ENCODE results near the gene CDC5L.

DNA sequence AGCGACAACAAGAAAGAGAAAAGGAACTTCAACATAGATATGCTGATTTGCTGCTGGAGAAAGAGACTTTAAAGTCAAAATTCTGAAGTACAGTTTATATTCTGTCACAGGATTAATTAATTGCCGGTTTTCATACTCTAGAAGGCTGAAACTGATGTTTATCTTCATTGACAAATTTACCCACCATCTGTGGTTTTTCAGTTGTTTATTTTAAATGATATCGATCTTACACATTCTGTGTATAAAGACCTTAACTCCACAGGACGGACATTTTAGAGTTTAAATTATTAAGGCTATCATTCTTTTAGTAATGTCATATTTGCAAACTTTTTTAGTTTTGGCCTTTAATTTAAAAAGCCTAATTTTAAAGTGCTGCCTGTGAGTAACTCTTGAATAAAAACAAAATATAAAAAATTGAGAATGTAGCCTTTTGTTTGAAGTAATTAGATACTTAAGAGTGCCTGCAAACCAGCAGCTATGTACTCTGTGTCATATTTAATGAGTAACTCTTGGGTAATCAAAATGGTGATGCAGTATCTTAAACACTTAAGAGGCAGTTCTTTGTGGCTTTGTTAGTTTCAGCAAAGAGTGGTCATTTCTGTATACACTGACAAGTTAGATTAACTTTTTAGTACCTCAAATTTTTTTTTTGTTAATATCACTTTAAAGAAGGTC lies 59.3 kb downstream of the CDC5L start:
- TF ChIP-seq, protein P1, sequence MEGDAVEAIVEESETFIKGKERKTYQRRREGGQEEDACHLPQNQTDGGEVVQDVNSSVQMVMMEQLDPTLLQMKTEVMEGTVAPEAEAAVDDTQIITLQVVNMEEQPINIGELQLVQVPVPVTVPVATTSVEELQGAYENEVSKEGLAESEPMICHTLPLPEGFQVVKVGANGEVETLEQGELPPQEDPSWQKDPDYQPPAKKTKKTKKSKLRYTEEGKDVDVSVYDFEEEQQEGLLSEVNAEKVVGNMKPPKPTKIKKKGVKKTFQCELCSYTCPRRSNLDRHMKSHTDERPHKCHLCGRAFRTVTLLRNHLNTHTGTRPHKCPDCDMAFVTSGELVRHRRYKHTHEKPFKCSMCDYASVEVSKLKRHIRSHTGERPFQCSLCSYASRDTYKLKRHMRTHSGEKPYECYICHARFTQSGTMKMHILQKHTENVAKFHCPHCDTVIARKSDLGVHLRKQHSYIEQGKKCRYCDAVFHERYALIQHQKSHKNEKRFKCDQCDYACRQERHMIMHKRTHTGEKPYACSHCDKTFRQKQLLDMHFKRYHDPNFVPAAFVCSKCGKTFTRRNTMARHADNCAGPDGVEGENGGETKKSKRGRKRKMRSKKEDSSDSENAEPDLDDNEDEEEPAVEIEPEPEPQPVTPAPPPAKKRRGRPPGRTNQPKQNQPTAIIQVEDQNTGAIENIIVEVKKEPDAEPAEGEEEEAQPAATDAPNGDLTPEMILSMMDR (IDR thresholded peaks at IDR 0.05): no peak
- TF ChIP-seq POLR2A (IDR thresholded peaks at IDR 0.05) (no peak), EP300 (IDR thresholded peaks at IDR 0.05) (no peak)

Measured in upper lobe of left lung (tissue), 4 donors.